HepG2 (cell line): ENCODE data around the gene ELN.

Experiments used
- ATF1 ChIP-seq: IDR thresholded peaks from 2 replicates; pipeline ENCODE4 v1.6.1; 2016; ENCODE audit warnings: mild to moderate bottlenecking, control low read depth
- HNRNPLL ChIP-seq: fragments of 200-400 bp; formaldehyde crosslinking; IDR thresholded peaks from 2 replicates; pipeline ENCODE4 v1.6.1; 2017; ENCODE audit warnings: mild to moderate bottlenecking, low read depth, low read length; ENCODE audit not compliant: poor library complexity, severe bottlenecking
- KLF15 ChIP-seq: sonication (generic); formaldehyde crosslinking; IDR thresholded peaks from 2 replicates; pipeline ENCODE4 v1.8.1; 2023; ENCODE audit warnings: borderline replicate concordance, mild to moderate bottlenecking, inconsistent platforms, missing genetic modification reagents, mixed read lengths
- NFIC ChIP-seq: IDR thresholded peaks from 2 replicates; pipeline ENCODE4 v1.6.1; 2012; ENCODE audit warnings: mild to moderate bottlenecking, low read length, inconsistent platforms
- NR2F1 ChIP-seq, 2 experiments: fragments of 450-650 bp in 1 of 2; formaldehyde crosslinking in 1 of 2; IDR thresholded peaks; 2 replicates each; pipeline versions ENCODE4 v1.5.0 to v1.6.1; 2016 to 2020; ENCODE audit warnings: mild to moderate bottlenecking in 1 of 2, missing compliant biosample characterization in 1 of 2, missing genetic modification reagents in 1 of 2, moderate library complexity in 1 of 2
- POLR2AphosphoS2 ChIP-seq: IDR thresholded peaks from 2 replicates; pipeline ENCODE4 v1.6.1; 2011; ENCODE audit warnings: low read depth, low read length, improper control_type of control experiment
- SIN3A ChIP-seq: IDR thresholded peaks from 2 replicates; pipeline ENCODE4 v1.6.1; 2011; ENCODE audit warnings: low read depth, mild to moderate bottlenecking, control low read depth, low read length, borderline replicate concordance
- TF ChIP-seq, protein P1 (sequence below): IDR thresholded peaks from 2 replicates; pipeline ENCODE4 v1.6.1; 2016; ENCODE audit warnings: missing compliant biosample characterization, missing genetic modification reagents, borderline replicate concordance
- TF ChIP-seq, protein P2 (sequence below): sonication (generic); formaldehyde crosslinking; IDR thresholded peaks from 2 replicates; pipeline ENCODE4 v1.5.1; 2020; ENCODE audit warnings: mild to moderate bottlenecking, missing genetic modification reagents, borderline replicate concordance
- TF ChIP-seq, protein P3 (sequence below): sonication (generic); formaldehyde crosslinking; IDR thresholded peaks from 2 replicates; pipeline ENCODE4 v1.4.0; 2020; ENCODE audit warnings: missing genetic modification reagents, mild to moderate bottlenecking, borderline replicate concordance
- TF ChIP-seq, protein P4 (sequence below): sonication (generic); formaldehyde crosslinking; IDR thresholded peaks from 2 replicates; pipeline ENCODE4 v1.5.0; 2020; ENCODE audit warnings: mild to moderate bottlenecking, missing genetic modification reagents, moderate library complexity
- TF ChIP-seq, protein P5 (sequence below): sonication (generic); formaldehyde crosslinking; IDR thresholded peaks from 2 replicates; pipeline ENCODE4 v1.5.0; 2020; ENCODE audit warnings: missing genetic modification reagents

DNA sequence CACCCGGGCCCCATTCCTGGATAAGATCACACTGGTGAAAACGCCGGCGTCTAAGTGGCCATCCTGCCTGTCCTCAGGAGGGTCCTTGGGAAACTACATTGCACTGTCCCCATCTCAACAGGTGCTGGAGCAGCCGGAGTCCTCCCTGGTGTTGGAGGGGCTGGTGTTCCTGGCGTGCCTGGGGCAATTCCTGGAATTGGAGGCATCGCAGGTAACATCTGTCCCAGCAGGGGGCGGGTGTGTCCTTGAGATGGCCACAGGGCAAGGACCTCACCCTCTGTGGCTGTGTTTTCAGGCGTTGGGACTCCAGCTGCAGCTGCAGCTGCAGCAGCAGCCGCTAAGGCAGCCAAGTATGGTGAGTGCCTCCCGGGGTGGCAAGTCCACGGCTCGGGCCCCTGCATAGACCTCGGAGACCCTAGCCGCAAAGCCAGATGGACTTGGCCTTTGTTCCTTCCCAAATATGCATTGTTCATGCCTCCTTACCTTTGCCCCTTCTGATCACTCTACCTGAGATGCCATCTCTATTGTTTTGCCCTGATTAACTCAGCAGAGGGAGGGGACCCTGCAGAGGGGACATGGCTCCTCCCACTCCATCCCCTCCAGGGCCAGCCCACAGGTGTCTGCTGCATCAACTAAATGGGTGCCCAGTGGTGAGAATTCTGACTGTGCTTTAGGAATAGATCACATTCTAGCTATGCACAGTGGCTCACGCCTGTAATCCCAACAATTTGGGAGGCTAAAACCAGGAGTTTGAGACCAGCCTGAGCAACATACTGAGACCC is 23.8 kb downstream of the ELN start:
- TF ChIP-seq HNRNPLL (no peak), SIN3A (no peak), NFIC (no peak), ATF1 (CRISPR knock-in tag) (no peak), NR2F1 (CRISPR knock-in tag; IDR thresholded peaks at IDR 0.05) (no peak), KLF15 (CRISPR knock-in tag) (no peak), POLR2AphosphoS2 (no peak)
- TF ChIP-seq, protein P1, sequence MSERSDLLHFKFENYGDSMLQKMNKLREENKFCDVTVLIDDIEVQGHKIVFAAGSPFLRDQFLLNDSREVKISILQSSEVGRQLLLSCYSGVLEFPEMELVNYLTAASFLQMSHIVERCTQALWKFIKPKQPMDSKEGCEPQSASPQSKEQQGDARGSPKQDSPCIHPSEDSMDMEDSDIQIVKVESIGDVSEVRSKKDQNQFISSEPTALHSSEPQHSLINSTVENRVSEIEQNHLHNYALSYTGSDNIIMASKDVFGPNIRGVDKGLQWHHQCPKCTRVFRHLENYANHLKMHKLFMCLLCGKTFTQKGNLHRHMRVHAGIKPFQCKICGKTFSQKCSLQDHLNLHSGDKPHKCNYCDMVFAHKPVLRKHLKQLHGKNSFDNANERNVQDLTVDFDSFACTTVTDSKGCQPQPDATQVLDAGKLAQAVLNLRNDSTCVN (CRISPR knock-in tag) = no peak
- TF ChIP-seq, protein P2, sequence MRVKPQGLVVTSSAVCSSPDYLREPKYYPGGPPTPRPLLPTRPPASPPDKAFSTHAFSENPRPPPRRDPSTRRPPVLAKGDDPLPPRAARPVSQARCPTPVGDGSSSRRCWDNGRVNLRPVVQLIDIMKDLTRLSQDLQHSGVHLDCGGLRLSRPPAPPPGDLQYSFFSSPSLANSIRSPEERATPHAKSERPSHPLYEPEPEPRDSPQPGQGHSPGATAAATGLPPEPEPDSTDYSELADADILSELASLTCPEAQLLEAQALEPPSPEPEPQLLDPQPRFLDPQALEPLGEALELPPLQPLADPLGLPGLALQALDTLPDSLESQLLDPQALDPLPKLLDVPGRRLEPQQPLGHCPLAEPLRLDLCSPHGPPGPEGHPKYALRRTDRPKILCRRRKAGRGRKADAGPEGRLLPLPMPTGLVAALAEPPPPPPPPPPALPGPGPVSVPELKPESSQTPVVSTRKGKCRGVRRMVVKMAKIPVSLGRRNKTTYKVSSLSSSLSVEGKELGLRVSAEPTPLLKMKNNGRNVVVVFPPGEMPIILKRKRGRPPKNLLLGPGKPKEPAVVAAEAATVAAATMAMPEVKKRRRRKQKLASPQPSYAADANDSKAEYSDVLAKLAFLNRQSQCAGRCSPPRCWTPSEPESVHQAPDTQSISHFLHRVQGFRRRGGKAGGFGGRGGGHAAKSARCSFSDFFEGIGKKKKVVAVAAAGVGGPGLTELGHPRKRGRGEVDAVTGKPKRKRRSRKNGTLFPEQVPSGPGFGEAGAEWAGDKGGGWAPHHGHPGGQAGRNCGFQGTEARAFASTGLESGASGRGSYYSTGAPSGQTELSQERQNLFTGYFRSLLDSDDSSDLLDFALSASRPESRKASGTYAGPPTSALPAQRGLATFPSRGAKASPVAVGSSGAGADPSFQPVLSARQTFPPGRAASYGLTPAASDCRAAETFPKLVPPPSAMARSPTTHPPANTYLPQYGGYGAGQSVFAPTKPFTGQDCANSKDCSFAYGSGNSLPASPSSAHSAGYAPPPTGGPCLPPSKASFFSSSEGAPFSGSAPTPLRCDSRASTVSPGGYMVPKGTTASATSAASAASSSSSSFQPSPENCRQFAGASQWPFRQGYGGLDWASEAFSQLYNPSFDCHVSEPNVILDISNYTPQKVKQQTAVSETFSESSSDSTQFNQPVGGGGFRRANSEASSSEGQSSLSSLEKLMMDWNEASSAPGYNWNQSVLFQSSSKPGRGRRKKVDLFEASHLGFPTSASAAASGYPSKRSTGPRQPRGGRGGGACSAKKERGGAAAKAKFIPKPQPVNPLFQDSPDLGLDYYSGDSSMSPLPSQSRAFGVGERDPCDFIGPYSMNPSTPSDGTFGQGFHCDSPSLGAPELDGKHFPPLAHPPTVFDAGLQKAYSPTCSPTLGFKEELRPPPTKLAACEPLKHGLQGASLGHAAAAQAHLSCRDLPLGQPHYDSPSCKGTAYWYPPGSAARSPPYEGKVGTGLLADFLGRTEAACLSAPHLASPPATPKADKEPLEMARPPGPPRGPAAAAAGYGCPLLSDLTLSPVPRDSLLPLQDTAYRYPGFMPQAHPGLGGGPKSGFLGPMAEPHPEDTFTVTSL = no peak
- TF ChIP-seq, protein P3, sequence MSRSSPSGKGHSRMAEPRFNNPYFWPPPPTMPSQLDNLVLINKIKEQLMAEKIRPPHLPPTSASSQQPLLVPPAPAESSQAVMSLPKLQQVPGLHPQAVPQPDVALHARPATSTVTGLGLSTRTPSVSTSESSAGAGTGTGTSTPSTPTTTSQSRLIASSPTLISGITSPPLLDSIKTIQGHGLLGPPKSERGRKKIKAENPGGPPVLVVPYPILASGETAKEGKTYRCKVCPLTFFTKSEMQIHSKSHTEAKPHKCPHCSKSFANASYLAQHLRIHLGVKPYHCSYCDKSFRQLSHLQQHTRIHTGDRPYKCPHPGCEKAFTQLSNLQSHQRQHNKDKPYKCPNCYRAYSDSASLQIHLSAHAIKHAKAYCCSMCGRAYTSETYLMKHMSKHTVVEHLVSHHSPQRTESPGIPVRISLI (CRISPR knock-in tag) = no peak
- TF ChIP-seq, protein P4, sequence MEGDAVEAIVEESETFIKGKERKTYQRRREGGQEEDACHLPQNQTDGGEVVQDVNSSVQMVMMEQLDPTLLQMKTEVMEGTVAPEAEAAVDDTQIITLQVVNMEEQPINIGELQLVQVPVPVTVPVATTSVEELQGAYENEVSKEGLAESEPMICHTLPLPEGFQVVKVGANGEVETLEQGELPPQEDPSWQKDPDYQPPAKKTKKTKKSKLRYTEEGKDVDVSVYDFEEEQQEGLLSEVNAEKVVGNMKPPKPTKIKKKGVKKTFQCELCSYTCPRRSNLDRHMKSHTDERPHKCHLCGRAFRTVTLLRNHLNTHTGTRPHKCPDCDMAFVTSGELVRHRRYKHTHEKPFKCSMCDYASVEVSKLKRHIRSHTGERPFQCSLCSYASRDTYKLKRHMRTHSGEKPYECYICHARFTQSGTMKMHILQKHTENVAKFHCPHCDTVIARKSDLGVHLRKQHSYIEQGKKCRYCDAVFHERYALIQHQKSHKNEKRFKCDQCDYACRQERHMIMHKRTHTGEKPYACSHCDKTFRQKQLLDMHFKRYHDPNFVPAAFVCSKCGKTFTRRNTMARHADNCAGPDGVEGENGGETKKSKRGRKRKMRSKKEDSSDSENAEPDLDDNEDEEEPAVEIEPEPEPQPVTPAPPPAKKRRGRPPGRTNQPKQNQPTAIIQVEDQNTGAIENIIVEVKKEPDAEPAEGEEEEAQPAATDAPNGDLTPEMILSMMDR (CRISPR knock-in tag) = peak; percentile 84
- TF ChIP-seq, protein P5, sequence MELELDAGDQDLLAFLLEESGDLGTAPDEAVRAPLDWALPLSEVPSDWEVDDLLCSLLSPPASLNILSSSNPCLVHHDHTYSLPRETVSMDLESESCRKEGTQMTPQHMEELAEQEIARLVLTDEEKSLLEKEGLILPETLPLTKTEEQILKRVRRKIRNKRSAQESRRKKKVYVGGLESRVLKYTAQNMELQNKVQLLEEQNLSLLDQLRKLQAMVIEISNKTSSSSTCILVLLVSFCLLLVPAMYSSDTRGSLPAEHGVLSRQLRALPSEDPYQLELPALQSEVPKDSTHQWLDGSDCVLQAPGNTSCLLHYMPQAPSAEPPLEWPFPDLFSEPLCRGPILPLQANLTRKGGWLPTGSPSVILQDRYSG = no peak
